ENCODE results near the gene SEC14L3.

DNA sequence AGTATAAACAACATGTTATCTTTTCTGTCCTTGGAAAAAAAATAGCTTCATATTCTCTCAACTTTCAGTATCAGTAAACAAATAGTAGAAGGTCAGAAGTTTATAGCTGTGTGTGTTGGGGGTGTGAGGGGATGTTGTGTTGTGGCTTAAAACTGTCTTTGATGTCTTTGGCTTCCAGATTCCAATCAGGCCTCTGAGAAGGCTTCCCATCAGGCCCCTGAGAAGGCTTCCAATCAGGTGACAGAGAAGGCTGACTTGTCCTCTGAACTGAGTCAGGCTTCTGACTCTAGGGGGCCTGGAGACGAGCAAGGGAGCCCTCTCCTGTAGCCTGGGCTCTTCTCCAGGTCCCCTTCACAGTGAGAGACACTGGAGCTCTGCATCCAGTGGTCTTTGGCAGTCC lies 37.0 kb downstream of the SEC14L3 start:
- TF ChIP-seq, protein P1, sequence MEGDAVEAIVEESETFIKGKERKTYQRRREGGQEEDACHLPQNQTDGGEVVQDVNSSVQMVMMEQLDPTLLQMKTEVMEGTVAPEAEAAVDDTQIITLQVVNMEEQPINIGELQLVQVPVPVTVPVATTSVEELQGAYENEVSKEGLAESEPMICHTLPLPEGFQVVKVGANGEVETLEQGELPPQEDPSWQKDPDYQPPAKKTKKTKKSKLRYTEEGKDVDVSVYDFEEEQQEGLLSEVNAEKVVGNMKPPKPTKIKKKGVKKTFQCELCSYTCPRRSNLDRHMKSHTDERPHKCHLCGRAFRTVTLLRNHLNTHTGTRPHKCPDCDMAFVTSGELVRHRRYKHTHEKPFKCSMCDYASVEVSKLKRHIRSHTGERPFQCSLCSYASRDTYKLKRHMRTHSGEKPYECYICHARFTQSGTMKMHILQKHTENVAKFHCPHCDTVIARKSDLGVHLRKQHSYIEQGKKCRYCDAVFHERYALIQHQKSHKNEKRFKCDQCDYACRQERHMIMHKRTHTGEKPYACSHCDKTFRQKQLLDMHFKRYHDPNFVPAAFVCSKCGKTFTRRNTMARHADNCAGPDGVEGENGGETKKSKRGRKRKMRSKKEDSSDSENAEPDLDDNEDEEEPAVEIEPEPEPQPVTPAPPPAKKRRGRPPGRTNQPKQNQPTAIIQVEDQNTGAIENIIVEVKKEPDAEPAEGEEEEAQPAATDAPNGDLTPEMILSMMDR (IDR thresholded peaks at IDR 0.05; ENCODE audit: insufficient read depth, low read length, poor library complexity, severe bottlenecking) = no peak
- no peak for TF ChIP-seq EZH2phosphoT487 (conservative IDR thresholded peaks at IDR 0.05; ENCODE audit: low read length)

All from SU-DHL-6 (cell line).